Activated CD4-positive, alpha-beta T cell treated with anti-CD3 and anti-CD28 coated beads for 1 hour (primary cell): ENCODE measurements around the gene ARHGEF1.

ENCODE experiments used
- DNase-seq: peaks from one replicate; pipeline ENCODE4 v3.0.0-alpha.2; 2020

Gene ARHGEF1

GRCh38 chr19:41882568-41883462 lies at the start of gene ARHGEF1:
Gene ARHGEF1 (plus strand): TSS chr19:41883184. CDS start chr19:41888083, 4,899 bp downstream.
- peak; percentile 42 for DNase-seq

GRCh38 chr19:41837981-41838708 lies 44.8 kb upstream of the ARHGEF1 start:
- no peak for DNase-seq

- no peak for DNase-seq
Measured at GRCh38 chr19:41839211-41839610, 43.8 kb upstream of the ARHGEF1 start.

GRCh38 chr19:41843371-41843770 lies 39.6 kb upstream of the ARHGEF1 start:
- no peak for DNase-seq

GRCh38 chr19:41844601-41845000 lies 38.4 kb upstream of the ARHGEF1 start, which contains the start of gene LYPD4:
Gene LYPD4 (minus strand): TSS chr19:41844683. CDS start chr19:41839285, 5,398 bp downstream.
- DNase-seq: no peak

- DNase-seq: no peak
Measured at GRCh38 chr19:41845001-41845050, 38.2 kb upstream of the ARHGEF1 start, which contains the start of gene DMRTC2. Gene DMRTC2 (plus strand): TSS chr19:41845042. CDS start chr19:41847429, 2,387 bp downstream.

- no peak for DNase-seq
Measured at GRCh38 chr19:41845051-41845590, 37.9 kb upstream of the ARHGEF1 start.

- DNase-seq: no peak
Measured at GRCh38 chr19:41847351-41848105, 35.5 kb upstream of the ARHGEF1 start.

- no peak for DNase-seq
Measured at GRCh38 chr19:41848666-41849065, 34.3 kb upstream of the ARHGEF1 start.

GRCh38 chr19:41849067-41849466 lies 33.9 kb upstream of the ARHGEF1 start:
- no peak for DNase-seq

GRCh38 chr19:41850381-41850780 lies 32.6 kb upstream of the ARHGEF1 start:
- no peak for DNase-seq

- no peak for DNase-seq
Measured at GRCh38 chr19:41851456-41851855, 31.5 kb upstream of the ARHGEF1 start.

GRCh38 chr19:41853344-41853743 lies 29.6 kb upstream of the ARHGEF1 start:
- DNase-seq: no peak

GRCh38 chr19:41853768-41854167 lies 29.2 kb upstream of the ARHGEF1 start:
- DNase-seq: no peak

- DNase-seq: no peak
Measured at GRCh38 chr19:41859213-41859617, 23.8 kb upstream of the ARHGEF1 start.

GRCh38 chr19:41859618-41860418 lies 23.2 kb upstream of the ARHGEF1 start, which contains the start of gene RPS19:
Gene RPS19 (plus strand): TSS chr19:41860255. CDS start chr19:41860775, 520 bp downstream.
- peak; percentile 97 for DNase-seq

GRCh38 chr19:41860419-41861115 lies 22.4 kb upstream of the ARHGEF1 start:
- no peak for DNase-seq

GRCh38 chr19:41861116-41861768 lies 21.7 kb upstream of the ARHGEF1 start:
- DNase-seq: no peak

GRCh38 chr19:41861846-41862245 lies 21.1 kb upstream of the ARHGEF1 start:
- DNase-seq: no peak

GRCh38 chr19:41862445-41862986 lies 20.5 kb upstream of the ARHGEF1 start:
- no peak for DNase-seq
